Glomerular endothelial cell (primary cell): ENCODE results near the gene DDAH1. TPM values are rescaled to one million over a fixed set of nuclear protein-coding genes. Genes with fewer than 3 reads are reported as not detected.
A peak's percentile ranks its signal among the peaks of the same experiment; 100 is the strongest.

Experiments used
- DNase-seq: peaks from one replicate; pipeline ENCODE4 v3.0.0-alpha.2; 2011; ENCODE audit warnings: low read depth, low spot score; ENCODE audit errors: extremely low read depth
- total RNA-seq: library from RNA; depleted of rRNA; stranded (reverse); fragments of >200 nt; gene quantifications from 2 replicates; pipeline ENCODE4 v1.2.3, GENCODE V29; 2015

Gene DDAH1
- total RNA-seq, 1 donor from 2014 or later = 56.1 TPM

DNA sequence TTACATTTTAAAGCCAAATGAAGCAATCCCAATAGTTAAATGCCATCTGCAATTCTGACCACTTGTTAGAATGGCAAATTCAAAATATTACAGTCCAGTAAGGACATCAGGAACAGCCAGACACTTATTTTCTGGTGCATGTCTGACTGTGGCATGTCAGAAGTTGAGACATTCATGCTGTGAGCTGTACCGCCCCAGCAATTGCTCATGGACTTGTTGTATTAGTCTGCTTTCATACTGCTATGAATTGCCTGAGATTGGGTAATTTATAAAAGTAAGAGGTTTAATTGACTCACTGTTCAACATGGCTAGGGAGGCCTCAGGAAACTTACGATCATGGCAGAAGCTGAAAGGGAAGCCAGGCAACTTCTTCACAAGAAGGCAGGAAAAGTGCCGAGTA is 19.1 kb downstream of the DDAH1 start:
- DNase-seq = no peak

DNA sequence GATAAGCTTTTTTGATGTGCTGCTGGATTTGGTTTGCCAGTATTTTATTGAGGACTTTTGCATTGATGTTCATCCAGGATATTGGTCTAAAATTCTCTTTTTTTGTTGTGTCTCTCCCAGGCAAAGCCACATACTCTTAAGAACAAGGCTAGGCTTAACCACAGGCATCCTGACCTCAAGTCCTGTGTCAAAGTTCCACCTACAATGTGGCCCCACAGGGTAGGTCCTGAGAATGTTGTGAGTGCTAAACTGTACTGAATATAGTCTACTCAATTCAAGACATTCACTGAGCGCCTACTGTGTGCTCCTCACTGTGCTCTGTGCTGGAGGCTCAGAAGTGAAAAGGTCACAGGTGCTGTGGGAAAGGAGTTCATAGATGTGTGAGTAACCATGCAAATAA is 20.6 kb downstream of the DDAH1 start:
- no peak for DNase-seq

DNA sequence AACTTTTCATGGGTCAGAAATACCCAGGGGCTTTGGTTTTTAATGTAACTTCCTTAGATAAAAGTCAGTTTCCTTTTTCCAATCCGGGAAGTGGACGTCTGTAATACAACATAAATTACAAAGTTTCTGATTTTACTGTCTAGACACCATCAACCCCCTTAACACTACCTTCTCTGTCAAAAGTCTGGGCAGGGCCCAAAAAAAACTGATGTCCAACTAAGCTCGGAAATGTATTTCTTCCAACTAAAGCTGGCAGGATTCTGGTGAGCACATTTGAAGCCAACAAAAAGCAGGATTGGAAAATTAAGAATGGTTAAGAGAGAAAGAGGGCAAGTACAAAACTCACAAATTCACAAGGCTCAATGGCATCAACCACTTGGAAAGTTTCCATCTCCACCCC is 24.3 kb downstream of the DDAH1 start:
- no peak for DNase-seq

DNA sequence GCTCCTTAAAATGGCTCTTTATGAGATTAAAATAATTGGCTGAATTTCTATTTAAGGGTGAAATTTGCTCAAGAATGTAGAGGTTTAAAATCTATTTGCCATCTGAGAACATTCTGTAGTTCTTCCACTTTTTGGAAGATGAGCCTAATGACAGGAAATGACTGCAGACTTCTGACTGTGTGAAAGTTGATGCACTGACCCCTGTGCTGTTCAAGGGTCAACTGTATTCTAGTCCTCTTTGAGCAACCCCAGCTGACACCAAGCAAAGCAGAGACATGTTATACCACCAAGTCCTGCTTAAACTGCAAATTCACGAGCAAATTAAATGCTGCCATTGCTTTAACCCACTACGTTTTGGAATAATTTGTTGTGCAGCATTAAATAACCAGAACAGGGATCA is 26.6 kb downstream of the DDAH1 start:
- no peak for DNase-seq

DNA sequence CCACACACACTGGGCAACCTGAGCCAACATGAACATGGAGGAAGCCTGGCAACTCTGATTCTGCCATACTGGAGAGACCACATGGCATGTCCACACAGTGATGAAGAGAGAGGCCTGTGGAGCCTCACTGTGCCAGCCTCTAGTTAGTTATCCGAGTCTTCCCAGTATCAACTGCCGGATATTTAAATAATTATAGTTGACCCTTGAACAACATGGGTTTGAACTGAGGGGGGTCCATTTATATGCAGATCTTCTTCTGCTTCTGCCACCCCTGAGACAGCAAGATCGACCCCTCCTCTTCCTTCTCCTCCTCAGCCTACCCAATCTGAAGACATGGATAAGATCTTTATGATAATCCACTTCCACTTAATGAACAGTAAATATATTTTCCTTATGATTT is 27.8 kb downstream of the DDAH1 start:
- DNase-seq = no peak

DNA sequence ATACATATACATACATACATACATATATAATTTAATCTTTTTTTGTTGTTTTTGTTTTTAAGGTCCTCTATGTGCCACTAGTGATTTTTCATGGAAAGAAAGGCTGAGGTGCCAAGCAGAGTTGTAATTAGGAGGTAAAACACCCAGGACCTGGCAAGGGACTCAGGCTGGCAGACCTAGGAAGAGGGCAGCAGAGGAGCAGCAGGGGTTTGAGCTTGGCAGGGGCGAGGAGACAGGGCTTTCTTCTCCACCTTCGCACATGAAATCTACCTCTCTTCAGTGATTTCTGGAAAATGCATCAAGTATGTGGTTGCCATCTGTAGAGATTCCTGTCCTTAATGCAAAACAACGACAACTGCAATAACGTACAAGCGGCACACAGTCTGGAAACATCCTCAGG is 31.9 kb downstream of the DDAH1 start:
- no peak for DNase-seq

DNA sequence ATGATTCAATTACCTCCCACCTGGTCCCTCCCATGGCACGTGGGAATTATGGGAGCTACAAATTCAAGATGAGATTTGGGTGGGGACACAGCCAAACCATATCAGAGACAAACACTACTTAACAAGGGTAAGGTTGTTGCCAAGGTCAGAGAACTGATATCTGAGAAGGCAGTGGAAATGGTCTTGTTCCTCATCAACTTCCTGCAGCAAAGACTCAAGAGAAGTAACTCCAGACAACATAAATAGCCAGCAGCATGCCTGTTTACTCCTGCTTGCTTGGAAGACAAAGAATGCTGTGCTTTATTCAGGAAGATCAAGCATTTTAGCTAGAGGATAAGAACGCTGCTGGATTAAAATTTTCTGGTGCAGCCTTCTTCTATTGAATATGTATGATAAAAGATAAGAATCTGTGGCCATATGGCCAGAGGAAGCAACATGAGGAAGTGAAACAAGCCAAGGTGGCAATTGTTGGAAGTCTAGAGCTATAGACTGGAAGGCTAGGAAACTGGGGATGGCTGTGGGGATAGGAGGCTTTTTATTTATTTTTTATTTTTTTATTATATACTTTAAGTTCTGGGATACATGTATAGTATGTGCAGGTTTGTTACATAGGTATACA is 36.4 kb downstream of the DDAH1 start:
- DNase-seq = no peak

DNA sequence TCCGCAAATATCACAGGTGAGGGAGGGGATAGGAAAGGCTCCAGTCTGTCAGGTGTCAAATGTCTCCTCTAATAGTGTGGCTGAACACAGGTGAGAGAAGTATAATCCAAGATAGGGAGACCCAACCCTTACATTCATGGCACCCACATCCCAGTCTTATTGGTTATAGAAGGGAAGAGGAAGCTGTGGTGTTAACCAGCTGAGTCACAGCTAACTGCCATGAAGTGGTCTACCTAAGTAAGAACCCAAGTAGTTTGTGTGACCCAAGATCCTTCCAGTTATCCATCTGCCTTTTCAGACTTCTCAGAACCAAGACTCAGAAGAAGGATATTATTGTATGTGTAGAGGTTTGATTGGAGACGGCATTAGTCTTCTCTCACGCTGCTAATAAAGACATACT is 37.1 kb downstream of the DDAH1 start:
- DNase-seq = no peak

DNA sequence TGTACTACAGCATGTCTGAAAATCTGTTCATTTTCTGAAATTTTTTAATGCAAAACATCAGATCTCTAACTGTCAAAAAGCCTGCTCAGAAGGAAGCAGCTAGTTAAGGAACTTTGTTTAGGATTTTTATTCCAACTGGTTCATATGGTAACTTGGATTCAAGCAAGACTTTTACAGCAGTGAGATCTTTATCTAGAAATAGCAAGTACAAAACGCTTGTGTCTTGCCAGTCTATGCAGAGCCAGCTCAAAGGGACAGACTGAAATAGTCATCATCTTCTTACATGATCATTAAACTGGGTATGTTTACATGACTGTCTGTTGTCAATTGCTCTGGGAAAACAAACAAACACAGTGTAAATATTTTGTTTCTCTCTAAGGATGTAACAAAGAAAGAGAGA is 37.6 kb downstream of the DDAH1 start:
- no peak for DNase-seq

DNA sequence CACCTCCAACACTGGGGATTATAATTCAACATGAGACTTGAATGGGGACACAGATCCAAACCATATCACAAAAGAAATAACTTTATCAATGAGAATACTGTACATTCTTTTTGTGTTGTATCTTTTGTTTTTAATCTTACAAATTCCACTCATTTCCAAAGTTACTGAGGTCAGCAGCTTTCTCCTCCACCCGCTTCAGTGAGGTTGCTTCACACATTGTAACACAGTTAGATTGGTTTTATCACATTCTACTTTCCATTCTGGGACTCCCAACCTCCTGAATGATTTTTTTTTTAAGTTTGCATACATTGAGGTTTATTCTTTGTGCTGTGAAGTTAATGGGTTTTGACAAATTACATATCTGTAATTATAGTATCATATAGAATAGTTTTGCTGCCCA is 43.8 kb downstream of the DDAH1 start:
- no peak for DNase-seq

DNA sequence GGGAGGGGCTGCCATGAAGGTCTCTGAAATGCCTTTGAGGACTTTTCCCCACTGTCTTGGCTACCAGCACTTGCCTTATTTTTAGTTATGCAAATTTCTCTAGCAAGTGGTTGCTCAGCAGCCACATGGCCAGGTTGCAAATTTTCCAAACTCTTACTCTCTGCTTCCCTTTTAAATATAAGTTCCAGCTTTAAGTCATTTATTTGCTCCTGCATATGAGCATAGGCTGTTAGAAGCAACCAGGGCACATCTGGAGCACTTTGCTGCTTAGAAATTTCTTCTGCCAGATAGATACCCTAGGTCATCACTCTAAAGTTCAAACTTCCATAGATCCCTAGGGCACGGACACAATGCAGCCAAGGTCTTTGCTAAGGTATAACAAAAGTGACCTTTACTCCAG is 44.8 kb downstream of the DDAH1 start:
- no peak for DNase-seq

DNA sequence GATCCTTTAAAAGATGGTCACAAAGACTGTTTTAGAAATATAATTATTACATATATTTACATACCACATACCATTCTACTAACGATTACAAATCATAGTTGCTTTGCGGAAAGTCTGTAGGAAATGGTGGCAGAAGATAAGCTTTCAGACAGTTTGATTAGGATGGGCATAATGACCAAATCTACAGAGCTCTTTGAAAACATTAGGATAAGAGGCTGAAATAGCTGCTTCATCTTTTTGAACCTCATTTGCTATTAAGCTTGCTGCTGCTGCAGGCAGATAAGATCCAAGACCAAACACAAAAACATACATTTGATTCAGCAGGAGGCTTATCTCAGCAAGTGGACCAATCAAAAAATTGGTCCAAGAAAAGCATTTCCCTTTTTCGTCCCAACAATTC is 47.1 kb downstream of the DDAH1 start:
- DNase-seq = peak; percentile 57

DNA sequence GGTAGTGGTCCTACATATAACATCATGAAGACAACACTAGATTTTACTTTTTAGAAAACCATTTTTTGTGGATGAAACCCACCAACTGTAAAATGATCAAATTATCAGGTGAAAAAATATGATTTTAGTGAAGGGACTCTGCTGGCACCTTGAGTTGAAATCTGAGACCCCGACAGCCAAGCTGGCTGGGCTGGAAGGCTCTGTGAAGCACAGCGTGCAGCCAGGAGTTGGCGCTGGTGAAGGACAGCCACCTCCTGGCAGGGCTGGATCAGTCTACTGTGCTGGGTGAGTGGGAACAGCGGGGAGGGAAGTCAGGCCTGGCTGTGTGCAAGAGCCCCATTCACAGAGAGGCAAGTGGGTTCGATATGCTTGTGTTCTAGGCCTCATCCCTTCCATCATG is 47.9 kb downstream of the DDAH1 start:
- no peak for DNase-seq

DNA sequence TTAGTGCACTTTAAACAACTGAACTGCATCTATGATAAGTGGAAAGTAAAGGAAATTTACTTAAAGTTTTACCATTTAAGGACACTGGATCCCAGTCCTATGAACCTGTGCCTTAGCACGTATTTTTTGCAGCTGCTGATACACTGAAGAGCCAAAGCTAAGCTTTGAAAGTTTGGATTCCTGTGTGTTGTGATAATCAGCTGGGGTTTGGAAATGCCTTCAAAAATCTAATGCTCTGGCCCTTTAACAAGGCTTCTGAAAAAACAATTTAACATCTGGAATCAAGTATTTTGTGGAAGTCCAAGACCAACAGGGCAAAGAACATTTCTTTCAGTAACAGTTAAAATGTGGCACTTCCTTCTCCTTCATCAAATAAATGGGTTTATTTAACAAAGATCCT is 51.8 kb downstream of the DDAH1 start:
- no peak for DNase-seq

DNA sequence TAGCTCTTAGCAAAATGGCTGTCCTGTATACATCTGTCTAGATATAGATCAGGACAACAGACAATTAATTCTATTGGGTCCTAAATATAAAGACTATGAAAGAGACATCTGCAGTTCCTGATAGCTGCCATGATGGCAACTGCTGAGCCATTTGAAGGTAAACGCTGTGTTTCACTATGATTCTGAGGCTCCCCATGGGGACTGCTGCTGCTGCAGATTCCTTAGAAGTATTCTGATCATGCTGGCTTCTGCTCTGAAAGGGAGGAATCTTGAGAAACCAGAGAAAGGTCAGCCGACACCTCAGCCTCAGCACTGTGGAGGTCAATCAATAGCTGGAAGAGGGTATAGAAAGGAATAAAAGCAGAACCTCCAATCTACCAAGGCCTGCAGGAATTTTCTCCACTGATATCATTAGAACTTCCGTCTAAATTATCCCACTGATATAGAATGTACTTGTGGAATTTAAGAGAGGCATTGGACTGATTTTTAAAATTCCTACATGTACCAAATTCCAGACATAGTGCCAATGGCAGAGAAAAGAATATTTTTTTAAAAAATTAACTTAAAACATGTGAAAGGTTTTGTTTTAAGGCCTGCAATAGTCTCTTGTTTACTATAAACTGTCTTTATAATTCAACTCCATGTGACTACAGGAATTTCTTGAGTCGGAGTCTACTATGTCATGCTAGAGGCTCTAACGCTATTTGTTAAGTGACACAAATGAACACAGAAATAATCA is 53.2 kb downstream of the DDAH1 start:
- DNase-seq = no peak

DNA sequence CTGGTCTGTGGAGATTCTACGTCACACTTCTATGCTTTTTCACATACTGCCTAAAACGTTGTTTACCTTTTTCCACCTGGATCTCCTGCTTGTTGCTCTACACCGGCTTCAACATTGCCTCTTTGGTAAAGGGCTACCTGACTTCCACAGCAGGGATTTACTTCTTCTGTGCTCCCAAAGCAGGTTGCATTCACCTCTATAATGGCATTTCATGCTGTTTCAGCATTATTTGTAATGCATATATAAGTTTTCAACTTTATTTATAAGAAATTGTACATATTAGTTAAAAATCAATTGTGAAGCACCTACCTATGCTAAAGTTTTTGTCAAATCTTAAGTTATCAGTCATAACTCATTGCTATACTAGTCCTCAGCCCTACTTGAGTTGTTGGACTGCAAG is 55.4 kb downstream of the DDAH1 start:
- no peak for DNase-seq

DNA sequence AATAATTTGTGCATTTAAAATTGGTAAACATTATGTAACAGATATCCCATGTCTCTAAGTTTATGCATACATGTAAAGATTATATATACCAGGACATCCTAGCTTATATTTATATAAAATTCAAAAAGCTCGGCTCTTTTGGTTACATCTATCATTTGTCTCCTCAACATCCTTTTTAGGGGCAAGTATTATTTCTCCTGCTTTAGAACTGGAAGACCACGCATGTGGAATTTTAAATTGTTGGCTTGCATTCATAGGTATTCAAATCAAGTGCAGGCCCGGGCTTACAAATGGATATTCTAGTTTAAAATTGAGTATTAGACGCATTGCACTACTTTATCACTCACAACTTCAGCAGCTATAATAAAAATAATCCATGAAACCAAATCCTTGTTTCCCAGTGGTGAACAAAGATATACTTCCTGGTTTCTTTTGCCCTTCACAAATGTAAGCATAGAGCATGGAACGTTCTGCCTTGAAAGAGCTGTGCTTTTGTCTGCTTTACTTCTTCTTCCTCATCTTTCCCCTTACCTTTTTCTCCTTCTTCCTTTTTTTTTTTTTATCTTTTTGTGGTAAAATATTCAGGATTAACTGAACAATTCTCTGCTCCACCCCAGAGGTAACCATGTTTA is 57.1 kb downstream of the DDAH1 start:
- DNase-seq = no peak

DNA sequence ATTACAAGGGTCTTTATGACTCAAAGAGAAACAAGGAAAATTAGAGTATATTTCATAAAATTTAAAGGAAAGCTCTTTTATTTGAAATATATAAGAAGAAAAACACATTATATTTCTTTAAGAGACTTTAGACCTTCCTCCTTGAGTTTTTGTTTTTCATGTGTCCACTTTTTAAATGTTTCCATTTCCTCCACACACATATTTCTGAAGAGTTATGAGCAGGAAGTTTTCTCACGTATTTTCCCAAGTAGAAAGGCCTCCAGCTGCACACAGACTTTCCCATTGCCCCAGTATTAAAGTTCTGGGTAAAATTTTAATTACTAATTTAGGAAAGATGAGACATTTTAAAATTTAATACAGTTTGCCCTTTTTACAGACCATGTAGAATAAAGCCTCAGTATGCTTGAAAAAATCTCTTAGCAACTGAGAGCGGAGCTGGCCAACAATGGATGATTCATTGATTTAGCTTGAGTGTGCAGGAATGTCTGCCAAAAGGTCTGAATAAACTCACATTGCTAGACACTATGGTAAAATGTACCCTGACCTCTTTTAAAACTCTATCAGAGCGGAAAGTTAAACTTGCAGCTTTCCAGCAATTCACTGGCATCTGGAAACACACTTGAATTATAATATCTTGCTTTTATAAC is 57.9 kb downstream of the DDAH1 start:
- peak; percentile 95 for DNase-seq

DNA sequence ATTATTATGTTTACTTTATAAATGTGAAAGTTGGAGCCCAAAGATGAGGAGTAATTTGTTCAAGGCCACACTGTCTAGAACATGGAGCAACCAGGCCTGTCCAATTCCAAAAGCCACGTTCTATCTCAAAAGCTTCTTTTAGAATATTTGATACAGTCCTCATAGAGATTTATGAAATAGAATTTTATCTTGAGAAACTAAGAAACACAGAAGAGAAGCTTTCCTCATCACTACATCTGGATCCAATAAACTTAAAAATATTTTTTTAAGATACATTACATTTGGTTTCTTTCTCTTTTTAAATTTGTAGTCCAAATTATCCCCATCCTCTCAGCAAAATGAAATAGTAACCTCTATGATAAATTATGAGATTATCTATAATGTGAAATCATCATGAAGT is 58.9 kb downstream of the DDAH1 start:
- DNase-seq = no peak

DNA sequence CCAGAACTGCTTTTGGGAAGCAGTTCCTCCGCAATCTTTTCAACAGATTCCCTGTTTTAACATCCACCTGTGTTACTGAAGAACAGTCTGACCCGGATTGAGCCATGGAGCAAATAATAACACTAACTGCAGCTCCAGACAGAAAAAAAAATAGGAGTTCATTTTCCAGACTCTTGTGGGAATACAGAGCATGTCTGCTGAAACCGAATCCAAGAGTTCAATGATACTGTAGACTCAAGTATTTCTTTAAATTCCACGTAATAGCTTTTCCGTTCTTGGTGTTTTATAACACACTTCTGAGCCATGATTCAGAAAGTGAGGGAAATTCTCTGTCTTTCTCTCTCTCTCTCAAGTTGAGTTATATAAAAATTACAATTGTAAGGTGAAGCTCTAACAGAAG is 60.6 kb downstream of the DDAH1 start:
- no peak for DNase-seq

DNA sequence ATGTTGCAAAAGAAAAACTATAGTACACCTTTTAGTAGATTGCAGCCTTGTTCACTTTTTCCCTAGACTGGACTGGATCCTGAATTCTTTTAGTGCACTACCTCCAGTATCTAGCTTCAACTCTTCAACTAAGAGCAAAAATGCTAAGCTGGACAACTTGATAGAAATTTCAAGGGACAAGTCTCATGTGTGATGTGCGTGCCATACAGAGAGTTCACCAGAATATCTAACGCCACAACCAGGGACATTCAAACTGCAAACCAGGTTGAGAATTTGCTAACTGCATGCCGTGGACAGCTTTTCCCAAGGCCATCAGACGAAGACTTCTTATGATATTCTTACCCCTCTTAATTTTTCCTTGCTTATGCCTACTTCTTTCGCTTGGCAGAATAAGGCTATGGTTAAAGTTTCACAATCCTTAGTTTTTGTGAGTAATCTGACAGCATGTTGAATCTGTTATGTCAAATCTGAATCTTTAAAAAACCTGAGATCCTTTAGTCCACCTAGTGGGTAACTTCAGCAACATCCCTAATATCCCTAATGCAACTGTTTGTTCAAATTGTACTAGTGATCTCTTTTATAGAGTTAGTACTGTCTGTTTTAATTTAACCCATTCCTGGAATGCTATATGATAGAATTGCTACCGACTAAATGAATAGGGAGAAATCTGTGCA is 66.4 kb downstream of the DDAH1 start:
- DNase-seq = no peak
